ENCODE data around the gene NCF4. TPM values are rescaled to one million over a fixed set of nuclear protein-coding genes. Genes with fewer than 3 reads are reported as not detected.

Gene NCF4
- total RNA-seq, 1 donor from 2014 or later = not detected

- no peak overlapping the region for H3K27ac Mint-ChIP-seq
- H3K27me3 Mint-ChIP-seq (ENCODE audit: low read depth) = peaks cover 49% of the 10 kb centered on the region
- no peaks in the 10 kb centered on the region for H3K4me1 Mint-ChIP-seq
- H3K4me3 Mint-ChIP-seq = no peak overlapping the region
- H3K36me3 Mint-ChIP-seq = no peaks in the 10 kb centered on the region
- no peak for DNase-seq (ENCODE audit: low spot score in 2 of 2, unreplicated experiment in 2 of 2)
- peaks cover 3% of the 10 kb centered on the region for H3K9me3 Mint-ChIP-seq
- no peak for TF ChIP-seq CTCF (IDR thresholded peaks at IDR 0.05; ENCODE audit: unreplicated experiment)
Measured at GRCh38 chr22:36830601-36831000, 30.2 kb upstream of the NCF4 start.

- no peak for TF ChIP-seq CTCF (IDR thresholded peaks at IDR 0.05; ENCODE audit: unreplicated experiment)
- Mint-ChIP-seq H3K27me3 (ENCODE audit: low read depth) (peaks cover 46% of the 10 kb centered on the region), H3K4me1 (no peaks in the 10 kb centered on the region), H3K9me3 (peaks cover 3% of the 10 kb centered on the region), H3K36me3 (no peaks in the 10 kb centered on the region), H3K4me3 (no peak overlapping the region), H3K27ac (no peak overlapping the region)
- DNase-seq (ENCODE audit: low spot score in 2 of 2, unreplicated experiment in 2 of 2) = no peak
Measured at GRCh38 chr22:36831206-36831605, 29.6 kb upstream of the NCF4 start.

- Mint-ChIP-seq H3K4me3 (no peak overlapping the region), H3K9me3 (peaks cover 4% of the 10 kb centered on the region), H3K27ac (no peak overlapping the region), H3K4me1 (no peaks in the 10 kb centered on the region), H3K36me3 (no peaks in the 10 kb centered on the region), H3K27me3 (ENCODE audit: low read depth) (peaks cover 44% of the 10 kb centered on the region)
- no peak for DNase-seq (ENCODE audit: low spot score in 2 of 2, unreplicated experiment in 2 of 2)
- TF ChIP-seq CTCF (IDR thresholded peaks at IDR 0.05; ENCODE audit: unreplicated experiment) = no peak
Measured at GRCh38 chr22:36831717-36832116, 29.1 kb upstream of the NCF4 start.

- Mint-ChIP-seq H3K27me3 (ENCODE audit: low read depth) (peaks cover 42% of the 10 kb centered on the region), H3K4me3 (no peak overlapping the region), H3K36me3 (no peaks in the 10 kb centered on the region), H3K4me1 (peaks cover 2% of the 10 kb centered on the region), H3K27ac (no peak overlapping the region), H3K9me3 (peaks cover 16% of the 10 kb centered on the region)
- no peak for TF ChIP-seq CTCF (IDR thresholded peaks at IDR 0.05; ENCODE audit: unreplicated experiment)
- no peak for DNase-seq (ENCODE audit: low spot score in 2 of 2, unreplicated experiment in 2 of 2)
Measured at GRCh38 chr22:36833073-36833472, 27.7 kb upstream of the NCF4 start.

- peaks cover 2% of the 10 kb centered on the region for H3K4me1 Mint-ChIP-seq
- H3K4me3 Mint-ChIP-seq = no peak overlapping the region
- no peak overlapping the region for H3K27ac Mint-ChIP-seq
- no peak for TF ChIP-seq CTCF (IDR thresholded peaks at IDR 0.05; ENCODE audit: unreplicated experiment)
- H3K36me3 Mint-ChIP-seq = no peaks in the 10 kb centered on the region
- peaks cover 41% of the 10 kb centered on the region for H3K27me3 Mint-ChIP-seq (ENCODE audit: low read depth)
- DNase-seq (ENCODE audit: low spot score in 2 of 2, unreplicated experiment in 2 of 2) = no peak
- peaks cover 16% of the 10 kb centered on the region for H3K9me3 Mint-ChIP-seq
Measured at GRCh38 chr22:36835903-36836302, 24.9 kb upstream of the NCF4 start.
